Neural progenitor cell (in vitro differentiated cells): Measurements from ENCODE around the gene GRIN2A.

Source experiments
- CTCF ChIP-seq: fragments of 200-600 bp; sonication (generic); IDR thresholded peaks from 2 replicates; pipeline ENCODE4 v1.5.1; 2017; ENCODE audit warnings: antibody characterized with exemption, mild to moderate bottlenecking
- EZH2phosphoT487 ChIP-seq: fragments of 200-600 bp; sonication (generic); IDR thresholded peaks from 2 replicates; pipeline ENCODE4 v1.6.1; 2017; ENCODE audit warnings: antibody characterized with exemption

DNA sequence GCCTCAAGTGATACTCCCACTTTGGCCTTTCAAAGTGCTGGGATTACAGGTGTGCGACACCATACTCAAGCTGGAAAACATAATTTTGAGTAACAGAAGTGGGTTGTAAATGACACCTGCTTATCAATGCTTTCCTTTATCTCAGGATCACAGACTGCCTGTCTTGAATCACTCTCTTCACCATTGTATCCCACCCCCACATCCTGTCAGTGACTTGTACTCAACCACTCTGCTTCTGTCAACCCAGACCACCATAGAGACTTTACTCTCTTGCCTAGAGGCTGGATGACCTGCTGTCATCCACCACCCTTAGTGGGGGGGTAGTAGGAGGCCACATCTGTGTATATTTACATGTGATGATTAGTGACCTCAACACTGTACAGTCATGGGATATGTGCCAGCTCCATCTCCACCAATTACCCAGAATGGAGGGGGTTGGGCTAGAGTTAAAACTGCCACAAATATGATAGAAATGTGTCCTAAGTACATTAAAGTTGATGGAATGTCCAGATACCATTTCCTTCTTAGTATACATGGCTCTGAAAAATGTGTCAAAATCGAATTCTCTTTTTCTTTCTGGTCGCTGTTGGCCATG, 338.7 kb downstream of the GRIN2A start:
- TF ChIP-seq CTCF (no peak), EZH2phosphoT487 (no peak)
